GM21737 (cell line): ENCODE results near the gene CTNNA2.

Source experiments
- ATAC-seq: cut with Tn5 transposase; IDR thresholded peaks from one replicate; pipeline ENCODE4 v1.9.1; 2021; ENCODE audit warnings: mild to moderate bottlenecking, moderate library complexity; ENCODE audit not compliant: unreplicated experiment

CTNNA2 gene

DNA sequence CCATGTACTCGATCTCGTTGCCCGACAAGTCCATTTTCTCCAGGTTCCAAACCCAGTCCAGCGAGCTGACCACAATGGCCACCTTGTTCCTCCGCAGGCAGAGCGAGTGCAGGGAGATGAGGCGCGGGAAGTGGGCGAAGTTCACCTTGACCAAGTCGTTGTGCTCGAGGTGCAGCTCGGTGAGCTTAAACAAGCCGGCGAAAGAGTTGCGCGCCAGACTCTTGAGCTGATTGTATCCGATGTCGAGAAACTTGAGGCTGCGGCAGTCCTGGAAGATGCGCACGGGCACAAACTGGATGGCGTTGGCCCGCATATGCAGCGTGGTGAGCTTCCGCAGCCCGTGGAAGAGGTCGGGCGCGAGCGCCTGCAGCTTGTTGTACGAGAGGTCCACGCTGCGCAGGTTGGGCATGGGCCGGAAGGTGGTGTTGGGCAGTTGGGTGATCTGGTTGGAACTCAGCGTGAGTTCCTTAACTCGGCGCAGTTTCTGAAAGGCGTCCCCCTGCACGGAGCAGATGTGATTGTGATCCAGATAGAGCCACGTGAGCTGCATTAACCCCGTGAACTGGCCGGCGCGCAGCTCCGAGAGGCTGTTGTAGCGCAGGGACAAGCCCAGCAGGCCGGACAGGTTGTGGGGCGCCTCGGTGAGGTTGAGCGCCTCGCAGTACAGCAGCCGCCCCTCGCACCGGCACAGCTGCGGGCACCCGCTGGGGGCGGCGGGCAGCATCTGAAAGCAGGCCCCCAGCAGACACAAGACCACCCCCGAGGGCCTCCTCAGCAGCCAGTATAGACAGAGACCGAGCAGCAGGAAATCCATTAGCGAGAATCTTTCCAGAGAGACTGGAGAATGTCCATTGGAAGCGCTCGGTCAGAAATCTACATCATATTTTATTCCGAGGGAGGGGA is 790.4 kb downstream of the CTNNA2 start:
- ATAC-seq = no peak

DNA sequence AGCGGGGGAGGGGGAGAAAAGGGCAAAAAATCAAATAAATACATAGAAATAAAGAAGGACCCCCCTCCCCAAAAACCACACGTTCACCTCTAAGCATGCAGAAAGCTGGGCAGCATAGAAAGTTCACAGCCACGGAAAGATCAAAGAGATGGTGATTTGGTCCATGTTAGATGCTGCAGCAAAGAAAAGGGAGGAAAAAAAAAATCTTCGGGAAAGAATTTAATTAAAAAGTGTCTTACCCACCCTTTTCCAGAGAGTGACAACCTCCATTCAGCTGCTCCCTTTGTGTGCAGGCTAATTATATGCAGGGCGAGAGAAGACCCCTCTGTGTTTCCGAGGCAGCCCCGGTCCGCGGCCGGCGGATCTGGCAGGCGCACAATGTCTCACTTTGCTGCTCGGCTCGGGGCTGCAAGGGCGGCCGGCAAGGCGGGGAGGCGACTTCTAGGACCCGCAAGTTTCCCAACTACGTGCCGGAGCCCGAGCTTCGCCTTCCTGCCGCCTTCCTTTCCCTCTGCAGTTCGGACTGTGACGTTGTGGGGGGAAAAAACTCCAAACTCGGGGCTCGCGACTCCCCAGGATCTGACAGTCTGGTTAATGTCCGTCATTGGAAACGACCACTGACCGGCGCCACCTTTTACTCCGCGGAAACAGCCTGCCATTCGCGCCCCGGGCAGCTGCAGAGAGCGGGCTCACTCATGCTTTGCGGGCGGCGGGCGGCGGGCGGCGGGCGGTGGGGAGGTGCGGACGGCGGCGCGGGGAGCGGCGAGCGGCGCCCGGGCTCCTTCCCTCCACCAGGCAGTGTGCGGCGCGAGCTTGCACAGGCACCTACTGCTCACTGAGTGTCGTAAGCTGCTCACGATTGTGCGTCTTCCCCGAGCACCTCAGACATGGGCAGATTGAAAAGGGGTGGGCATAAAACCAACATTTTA is 791.3 kb downstream of the CTNNA2 start, which contains the start of gene LRRTM1:
TSS of gene LRRTM1 (minus strand) at position 844 of the 929 bp plus-strand sequence. CDS start 933 bp downstream, outside the sequence.
- ATAC-seq = no peak

DNA sequence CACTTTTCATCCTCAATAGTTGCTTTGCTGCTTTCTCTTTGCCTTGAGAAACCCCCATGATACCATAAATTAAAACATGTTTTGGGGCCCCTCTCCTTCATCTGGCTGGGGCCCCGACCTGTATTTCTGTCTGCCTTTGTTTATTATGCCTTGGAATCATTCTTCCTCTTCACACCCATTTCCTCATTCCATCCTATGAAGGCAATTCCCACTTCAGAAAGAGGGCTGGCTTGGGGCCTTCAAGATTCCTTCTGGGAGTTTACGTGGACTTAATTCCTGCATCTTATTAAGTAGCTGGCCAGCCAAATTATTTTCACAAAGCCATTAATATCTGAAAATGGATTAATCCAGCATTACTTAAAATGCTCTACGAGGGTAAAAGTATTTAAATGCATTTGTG is 798.5 kb downstream of the CTNNA2 start:
- no peak for ATAC-seq

DNA sequence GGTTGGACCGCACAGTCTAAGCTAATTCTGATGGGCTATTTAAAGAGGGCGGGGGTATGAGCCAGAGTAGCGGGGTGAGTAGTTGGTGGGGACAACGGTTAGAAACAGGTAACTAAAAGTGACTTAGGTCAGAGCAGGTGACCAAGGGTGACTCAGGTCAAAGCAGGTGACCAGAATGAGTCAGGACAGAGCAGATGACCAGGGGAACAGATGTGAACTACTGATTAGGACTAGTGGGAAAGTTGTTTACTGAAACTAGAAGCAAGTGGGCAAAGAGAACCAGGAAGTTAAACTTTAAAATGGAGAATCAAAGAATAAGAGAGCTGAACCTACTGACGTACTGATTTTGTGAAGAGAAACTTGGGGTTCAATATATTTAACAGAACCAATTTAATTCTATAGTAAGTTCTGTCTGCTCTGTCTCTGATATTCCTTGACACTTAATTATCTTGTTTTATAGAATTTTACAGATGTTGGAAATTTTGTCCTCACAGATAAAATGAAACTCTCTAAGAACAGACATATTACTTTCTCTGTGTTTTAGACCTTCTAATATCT is 799.5 kb downstream of the CTNNA2 start:
- ATAC-seq = no peak

DNA sequence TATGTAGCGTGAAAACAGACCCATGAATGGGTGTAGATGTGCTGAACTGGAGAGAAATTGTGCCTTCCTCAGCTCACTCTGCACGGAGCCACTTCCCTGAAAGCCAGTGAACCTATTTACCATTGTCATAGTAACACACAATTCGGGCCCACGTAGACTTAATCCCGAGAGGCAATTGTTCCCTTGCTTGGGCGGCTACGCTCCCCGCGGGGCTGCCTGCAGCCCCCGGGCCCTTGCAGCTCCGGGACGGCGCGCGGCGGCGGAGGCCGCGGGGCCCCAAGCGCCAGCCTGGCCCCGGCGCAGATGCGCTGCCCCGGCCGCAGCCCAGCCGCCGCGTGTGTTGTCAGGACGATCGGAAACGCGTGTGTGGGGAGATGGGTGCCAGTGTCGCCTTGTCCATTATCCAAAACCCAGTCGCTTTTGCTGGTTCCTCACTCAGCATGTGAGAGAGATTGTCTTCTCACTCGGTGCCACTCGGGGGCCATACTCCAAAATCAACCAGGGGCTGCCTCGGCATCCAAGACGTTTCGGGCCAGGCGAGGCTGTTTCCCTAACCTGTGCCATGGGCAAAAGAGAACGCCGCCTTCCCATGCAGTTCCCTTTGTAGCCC is 809.6 kb downstream of the CTNNA2 start:
- no peak for ATAC-seq

DNA sequence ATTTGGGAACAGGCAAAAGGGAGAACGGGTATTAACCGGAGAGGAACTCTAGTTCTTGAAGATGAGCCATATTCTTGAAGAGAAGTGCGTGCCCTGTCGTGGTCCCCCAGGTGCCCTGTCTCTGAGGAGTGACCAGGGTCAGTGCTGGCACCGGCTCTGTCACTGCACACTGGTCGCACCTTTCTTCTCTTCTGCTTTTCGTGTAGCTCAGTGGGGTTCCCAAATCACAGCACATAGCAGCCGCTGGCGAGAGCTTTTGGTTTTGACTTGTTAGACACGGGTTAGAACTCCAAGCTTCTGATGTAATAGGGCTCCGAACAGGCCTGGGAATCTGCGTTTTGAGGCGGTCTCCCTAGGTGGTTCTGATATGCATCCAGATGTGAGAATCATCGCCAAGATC is 810.1 kb downstream of the CTNNA2 start:
- no peak for ATAC-seq

DNA sequence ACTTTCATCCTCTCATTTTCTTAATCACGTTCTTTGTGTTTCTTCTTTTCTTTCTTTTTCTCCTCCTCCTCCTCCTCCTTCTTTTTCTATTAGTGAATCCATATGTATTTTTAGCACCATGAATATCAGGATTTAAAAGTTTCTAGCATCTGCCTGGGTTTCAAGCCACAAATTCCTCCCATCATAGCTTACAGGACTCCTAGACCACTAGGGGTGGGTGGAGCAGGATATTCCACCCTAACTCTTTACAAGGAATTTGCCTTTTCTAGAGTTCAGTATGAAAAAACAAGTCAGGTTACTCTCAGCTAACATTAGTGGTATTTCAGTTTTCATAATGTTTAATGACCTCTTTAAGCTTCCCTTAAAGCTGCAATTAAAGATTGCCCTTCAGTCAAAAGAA is 810.8 kb downstream of the CTNNA2 start:
- ATAC-seq = no peak

DNA sequence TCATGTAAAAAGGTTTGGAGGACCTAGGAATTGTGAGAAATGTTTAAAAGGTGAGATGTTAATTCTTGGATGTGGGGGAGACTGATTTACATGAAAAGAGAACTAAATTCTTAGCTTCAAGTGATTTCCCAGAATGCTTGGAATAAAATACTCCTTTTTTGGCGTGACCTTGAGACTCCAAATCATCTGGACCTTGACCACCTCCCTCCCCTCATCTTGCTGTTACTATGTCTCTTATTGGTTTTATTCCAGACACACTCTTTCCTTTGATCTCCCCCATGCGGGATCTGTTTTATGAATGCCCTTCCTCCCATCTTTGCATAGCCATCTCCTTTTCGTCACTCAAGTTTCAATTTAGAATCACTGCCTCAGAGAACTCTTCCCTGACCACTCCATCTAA is 811.7 kb downstream of the CTNNA2 start:
- ATAC-seq = no peak

DNA sequence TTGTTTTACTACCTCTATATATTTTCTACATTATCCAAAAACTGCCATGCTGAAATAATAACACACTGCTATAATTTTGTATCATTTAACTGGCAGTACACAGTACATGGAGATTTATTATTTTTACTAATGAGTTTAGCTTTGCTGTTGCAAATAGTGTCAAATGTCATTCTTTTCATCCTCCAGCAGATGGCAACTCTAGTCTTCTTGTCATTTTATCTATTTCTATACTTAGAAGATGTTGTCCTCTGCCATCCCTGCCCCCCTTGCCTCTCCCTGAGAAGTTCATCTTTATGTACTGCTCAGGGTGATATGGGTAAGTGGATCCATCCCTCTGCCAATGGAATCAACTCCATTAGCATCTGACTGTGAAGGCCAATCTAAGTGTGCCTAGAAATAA is 813.4 kb downstream of the CTNNA2 start:
- no peak for ATAC-seq

DNA sequence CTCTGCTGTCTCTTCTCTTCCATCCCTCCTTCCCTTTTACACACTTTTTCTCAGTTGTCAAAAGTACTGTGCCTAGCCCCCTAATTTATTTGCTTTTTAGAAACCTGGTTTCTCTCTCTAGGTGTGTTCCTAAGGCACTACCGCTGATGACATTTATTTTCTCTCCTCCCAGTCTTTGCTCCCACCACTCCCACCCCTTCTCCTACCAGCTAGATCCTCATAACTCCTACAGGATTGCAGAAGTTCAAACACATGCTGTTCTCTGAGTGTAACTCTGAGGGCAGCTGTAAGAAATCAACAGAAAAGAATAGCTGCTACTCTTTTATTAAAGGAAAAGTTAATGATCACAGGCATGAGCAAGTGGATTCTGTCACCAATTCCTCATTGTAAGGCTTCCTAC is 814.0 kb downstream of the CTNNA2 start:
- ATAC-seq = no peak

DNA sequence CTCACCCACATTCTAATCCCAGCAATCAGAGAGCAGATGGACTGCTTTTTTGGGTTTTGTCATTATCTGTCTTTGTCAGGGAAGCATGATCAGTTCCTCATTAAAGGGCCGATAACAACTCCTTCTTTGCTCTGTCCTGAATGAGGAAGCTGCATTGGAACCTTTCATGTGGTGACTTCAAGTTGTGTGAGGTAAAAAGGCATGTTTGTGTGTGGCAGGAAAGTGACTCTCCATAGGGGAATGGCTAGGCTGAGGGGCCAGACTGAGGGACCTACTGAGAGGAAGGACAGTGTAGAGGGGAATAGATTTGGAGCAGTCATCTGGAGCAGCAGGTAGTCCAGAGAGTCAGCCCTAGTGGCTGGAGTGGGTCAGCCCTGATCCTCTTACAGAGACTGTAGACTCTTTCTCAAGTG is 815.3 kb downstream of the CTNNA2 start:
- no peak for ATAC-seq

DNA sequence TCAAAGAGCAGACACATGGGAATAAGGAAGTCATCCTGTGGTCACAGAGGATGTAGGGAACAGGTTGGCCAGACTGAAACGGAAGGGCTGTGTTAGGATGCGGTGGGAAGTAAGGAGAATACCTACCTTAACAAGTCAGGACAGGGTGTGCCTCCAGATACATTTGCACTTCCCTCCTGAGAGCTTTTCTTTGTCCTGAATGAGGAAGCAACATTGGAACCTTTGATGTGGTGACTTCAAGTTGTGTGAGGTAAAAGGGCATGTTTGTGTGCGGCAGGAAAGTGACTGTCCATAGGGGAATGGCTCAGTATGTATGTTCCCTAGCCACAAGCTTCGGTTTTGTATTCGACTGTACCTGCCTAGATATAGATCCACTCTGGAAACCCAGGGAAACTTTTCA is 816.6 kb downstream of the CTNNA2 start:
- no peak for ATAC-seq

DNA sequence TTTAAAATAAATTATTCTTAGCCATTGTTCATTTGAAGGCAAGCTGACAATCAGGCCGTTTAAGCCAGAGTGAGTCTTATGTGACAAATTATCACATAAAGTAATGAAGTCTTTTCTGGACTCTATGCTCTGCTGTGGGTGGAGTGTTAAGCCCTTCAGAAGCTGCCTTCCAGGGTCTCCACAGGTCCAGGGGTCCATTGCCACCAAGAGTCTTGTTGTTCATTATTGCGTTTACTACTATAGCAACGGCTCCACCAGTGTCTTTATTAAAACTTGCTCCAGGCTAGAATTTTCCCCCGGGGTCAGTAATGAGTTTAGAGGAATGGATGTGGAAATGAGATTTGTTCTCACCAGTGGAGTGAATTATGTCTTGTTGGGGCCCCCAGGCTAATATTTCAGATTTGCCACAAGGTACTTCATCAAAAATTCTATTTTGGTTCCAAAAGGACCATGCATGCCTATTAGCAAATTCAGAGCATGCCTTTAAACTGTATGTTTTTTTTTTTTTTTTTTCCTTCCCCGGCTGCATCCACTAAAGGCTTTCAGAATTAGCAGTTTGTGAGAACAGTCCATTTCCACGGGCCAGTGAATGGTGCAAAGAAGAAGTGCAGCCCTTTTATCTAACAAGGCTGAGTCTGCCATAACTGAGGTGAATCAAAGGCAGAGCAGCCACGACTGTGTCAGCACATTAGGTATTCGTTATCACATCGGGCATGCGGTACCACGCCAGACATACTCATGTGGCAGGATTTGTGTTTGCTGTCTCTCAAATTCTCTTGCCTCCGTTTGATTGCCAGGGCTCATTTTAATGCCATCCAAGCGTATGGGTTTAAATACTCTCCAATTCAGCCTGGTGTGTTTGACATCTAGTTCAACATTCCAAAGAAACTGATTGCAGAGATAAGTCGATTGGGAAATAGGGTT is 817.9 kb downstream of the CTNNA2 start:
- no peak for ATAC-seq

DNA sequence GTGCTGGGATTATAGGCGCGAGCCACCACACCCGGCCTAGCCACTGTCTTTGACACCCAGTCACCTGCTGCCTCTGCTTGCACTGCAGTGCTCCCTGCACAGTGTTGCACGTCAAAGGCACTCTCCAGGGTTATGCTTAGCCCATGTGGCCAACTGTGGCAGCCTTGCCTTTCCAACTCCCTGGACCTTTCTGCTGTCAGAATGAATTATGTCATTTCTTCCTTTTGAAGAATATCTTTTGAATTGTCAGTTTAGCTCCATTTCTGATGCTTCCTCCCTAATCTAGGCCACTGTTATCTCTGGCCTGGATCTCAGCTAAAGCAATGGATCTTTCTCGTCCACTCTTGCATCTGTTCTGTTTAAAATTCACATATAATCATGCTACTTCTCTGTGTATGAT is 821.0 kb downstream of the CTNNA2 start:
- no peak for ATAC-seq

DNA sequence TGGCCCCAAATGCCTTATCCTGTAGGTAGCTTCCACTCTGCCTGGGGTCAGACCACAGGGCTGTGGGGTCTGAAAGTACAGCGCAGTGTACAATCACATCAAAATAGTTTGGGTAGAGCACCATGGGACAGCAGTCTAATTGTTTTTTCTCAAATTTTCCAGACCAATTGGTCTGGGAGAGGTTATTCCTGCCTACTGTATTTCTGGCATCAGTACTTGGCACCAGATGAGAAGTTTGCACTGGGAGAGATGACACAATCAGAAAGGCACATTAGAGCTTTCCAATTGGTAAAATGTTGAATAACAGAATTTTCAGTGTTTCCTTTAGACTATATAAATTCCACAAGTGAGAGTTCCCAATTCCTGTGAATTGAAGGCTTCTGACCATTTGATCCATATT is 822.6 kb downstream of the CTNNA2 start:
- no peak for ATAC-seq

DNA sequence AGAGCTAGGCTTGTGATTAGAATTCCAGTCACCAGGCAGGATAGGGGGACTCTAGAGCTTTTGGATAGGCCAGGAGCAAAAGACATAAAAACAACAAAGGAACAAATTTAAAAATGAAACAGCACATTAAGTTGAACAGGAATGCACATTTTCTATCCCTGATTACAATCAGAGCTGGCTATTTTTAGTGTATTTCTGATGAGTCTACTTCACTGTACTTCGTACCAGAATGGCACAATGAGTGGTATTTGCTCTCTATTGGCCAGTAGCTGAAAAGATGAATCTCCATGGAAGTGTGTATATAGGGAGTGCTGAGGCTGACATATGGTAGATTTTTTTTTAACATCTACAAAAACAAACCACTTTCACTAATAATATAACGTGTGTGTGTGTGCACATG is 825.9 kb downstream of the CTNNA2 start:
- ATAC-seq = no peak

DNA sequence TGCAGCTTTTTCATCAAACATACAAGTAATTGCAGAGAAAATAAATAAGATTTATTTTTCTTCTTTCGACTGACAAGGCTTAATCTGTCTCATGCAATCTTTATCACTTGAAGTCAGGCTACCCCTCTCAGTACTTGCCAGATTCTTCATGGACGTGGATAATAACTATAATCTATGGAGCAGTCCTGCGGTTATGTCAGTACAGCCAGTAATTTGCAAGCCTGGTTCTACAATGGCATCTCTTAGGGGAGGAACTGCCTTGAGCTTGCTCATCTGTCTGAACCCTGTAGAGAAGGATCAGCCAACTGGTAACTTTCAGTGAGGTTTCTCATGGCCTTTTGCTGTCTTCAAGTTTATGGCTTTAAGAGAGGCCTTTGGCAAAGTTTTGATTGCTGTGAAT is 827.2 kb downstream of the CTNNA2 start:
- ATAC-seq = no peak

DNA sequence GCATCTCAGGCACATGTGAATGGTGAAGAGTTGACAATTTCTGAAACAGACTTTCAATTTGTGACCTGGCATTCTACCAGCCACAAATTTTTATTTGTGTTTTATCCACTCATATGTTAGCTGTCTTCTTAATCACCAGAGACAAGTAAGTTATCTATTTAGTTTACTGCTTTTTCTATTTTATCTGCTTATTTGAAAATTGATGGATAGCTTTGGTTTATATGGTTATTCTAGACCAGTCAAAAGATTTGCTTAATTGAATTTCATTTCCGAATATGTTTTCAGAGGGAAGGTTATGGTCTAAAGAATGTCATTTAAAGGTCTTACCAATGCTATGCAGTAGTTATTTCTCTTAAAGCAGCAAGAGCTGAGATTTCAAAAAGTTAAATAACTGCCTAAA is 835.2 kb downstream of the CTNNA2 start:
- no peak for ATAC-seq

DNA sequence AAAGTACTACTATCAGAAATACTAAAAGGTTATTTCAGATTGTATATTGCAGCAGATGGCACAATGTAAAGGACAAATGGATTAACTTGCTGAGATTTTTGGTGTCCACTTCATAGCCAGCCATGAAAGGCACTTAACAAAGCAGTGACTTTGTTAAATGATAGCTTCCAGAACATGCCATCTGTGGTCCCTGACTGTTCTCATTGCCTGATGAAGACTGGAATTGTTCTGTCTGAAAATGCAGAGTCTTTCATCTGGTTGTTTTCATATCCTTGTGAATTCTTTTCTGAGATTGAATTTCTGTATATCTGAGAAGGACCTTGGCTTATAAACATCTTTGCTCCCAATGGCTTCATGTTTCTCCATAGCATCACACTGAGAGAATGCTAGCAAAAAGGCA is 836.1 kb downstream of the CTNNA2 start:
- no peak for ATAC-seq

DNA sequence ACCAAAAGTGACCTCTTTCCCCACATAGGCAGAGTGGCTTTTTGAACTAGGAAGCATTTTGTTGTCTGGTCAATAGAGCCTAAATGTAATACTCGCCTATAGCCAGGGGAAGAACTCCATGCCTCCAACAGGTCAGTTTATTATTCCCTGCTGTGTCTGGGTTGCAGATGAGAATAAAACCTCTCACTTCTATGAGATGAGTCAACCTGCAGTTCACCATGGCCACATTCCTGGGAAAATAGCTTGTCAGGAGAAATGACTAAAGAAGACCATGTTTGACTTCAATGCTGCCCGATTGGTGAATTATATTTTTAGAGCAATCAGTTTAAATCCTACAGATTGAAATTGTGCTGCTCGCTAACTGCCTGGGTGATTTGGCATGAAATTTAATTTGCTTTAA is 838.4 kb downstream of the CTNNA2 start:
- ATAC-seq = no peak
